Stimulated activated CD4-positive, alpha-beta T cell treated with anti-CD3 and anti-CD28 coated beads, Interleukin-12 subunit alpha, Interleukin-12 subunit beta, amount 100 ng/mL, for 4 hours (primary cell): ENCODE measurements around the gene TAS2R46.
"Not testable (repeated sequence)": the region's sequence is repeated elsewhere in the genome, so short reads cannot be mapped to it uniquely, and the experiment has no call there.

Experiments
- DNase-seq: peaks from one replicate; pipeline ENCODE4 v3.0.0-alpha.2; 2020

TAS2R46 gene, protein sequence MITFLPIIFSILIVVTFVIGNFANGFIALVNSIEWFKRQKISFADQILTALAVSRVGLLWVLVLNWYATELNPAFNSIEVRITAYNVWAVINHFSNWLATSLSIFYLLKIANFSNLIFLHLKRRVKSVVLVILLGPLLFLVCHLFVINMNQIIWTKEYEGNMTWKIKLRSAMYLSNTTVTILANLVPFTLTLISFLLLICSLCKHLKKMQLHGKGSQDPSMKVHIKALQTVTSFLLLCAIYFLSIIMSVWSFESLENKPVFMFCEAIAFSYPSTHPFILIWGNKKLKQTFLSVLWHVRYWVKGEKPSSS

DNA sequence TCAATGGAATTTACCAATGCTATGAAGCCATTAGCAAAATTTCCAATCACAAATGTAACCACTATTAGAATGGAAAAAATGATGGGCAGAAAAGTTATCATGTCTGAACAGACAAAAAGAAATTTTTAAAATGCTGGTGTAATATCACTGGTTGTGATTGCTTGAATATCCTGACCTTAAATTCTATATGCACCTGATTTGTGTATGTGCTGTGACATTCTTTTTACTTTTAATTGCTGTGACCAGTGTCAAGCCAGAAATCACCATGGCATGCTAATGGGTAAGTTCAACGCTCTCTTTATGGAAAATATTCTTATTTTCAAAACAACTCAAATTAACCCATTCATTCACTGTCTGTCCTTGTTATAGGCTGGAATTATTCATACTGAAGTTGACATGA, at the start of gene TAS2R46:
Gene TAS2R46, minus strand, starts transcription at position 101 of the 400 bp plus-strand sequence. Its CDS starts 0 bp downstream, at position 101.
- DNase-seq: not testable (repeated sequence)

DNA sequence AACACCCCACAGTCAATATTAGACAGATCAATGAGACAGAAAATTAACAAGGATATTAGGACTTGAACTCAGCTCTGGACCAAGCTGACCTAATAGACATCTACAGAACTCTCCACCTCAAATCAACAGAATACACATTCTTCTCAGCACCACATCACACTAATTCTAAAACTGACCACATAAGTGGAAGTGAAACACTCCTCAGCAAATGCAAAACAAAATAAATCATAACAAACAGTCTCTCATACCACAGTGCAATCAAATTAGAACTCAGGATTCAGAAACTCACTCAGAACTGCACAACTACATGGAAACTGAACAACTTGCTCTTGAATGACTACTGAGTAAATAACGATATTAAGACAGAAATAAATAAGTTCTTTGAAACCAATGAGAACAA, 49.1 kb upstream of the TAS2R46 start:
- not testable (repeated sequence) for DNase-seq

DNA sequence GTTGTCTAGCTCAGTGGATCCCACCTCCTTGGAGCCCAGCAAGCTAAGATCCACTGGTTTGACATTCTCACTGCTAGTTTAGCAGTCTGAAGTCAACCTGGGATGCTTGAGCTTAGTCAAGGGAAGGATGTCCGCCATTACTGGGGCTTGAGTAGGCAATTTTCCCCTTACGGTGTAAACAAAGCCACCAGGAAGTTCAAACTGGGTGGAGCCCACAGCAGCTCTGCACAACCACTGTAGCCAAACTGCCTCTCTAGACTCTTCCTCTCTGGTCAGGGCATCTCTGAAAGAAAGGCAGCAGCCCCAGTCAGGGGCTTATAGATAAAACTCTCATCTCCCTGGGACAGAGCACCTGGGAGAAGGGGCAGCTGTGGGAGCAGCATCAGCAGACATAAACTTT, 46.8 kb upstream of the TAS2R46 start:
- no peak for DNase-seq

DNA sequence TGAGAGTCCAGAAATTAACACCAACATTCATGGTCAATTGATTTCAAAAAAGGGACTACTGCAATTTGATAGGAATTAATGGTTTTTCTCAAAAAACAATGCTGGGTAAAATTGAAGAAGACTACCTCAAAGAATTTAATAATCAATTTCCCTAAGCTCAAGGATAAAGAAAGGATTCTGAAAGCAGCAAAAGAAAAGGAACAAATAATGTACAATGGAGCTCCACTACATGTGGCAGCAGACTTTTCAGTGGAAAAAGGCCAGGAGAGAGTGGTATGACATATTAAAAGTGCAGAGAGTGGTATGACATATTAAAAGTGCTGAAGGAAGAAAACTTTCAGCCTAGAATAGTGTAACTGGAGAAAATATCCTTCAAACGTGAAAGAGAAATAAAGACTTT, 45.6 kb upstream of the TAS2R46 start:
- no peak for DNase-seq

DNA sequence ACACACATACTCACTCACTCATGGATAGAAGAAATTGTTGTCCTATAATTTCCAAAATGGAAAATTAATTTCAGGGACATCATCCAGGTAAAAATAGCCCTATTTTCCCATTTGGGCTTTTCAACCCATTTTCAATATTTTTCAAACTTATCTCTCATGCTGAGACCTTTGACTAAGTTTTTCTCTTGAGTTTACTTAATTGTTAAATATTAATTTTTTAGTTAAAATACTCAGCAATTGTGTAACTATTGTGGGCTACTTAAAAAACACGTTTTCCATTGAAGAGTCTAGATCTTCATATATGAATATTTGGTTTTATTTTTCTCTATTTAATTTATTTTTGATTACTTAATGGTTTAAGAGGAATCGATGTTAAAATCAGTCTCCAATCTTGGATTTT, 44.2 kb upstream of the TAS2R46 start:
- DNase-seq: no peak

DNA sequence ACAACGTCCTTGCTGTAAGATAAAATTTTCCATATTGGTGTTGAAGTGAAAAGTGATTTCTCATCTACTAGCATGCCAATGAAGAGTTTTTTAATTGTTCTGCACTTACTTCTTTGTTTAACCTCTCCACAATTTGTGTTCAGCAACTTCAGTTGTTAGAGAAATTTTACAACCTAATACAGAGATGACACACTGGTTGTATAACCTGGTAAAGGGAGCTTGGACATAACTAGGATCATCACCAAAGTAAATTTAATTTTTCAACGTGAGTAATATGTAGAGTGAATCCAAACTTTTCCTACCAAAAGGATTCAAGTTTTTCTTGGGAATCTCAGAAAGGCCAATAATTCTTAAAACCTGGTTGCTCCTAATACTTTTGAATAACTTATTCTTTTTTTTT, 43.5 kb upstream of the TAS2R46 start:
- no peak for DNase-seq

DNA sequence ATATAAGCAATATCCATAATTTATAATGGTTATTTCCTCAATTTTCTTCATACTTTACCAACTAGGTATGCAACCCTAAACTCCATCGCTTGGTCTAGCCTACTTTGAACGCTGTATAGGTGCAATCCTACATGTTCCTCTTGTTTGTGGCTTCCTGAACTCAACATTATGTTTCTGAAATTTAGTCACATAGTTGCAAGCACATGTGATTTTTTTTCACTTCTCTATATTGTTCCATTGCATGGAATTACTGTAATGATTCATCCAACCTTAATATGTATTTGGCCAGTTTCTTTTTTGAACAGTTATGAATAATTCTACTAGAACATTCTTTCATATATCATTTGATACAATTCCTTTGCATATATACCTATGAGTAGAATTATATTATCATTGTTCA, 32.8 kb upstream of the TAS2R46 start:
- DNase-seq: not testable (repeated sequence)

DNA sequence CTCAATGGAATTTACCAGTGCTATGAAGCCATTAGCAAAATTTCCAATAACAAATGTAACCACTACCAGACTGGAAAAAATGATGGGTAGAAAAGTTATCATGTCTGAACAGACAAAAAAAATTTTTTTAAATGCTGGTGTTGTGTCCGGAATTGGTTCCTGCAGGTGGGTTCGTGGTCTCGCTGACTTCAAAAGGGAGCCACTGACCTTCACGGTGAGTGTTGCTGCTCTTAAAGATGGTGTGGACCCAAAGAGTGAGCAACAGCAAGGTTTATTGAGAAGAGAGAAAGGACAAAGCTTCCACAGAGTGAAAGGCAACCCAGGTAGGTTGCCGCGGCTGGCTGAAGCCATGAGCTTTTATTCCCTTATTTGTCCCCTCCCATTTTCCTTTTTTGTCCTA, 30.0 kb upstream of the TAS2R46 start, which contains the start of gene TAS2R43:
Gene TAS2R43, minus strand, starts transcription at position 186 of the 400 bp plus-strand sequence. Its CDS starts 84 bp downstream, at position 102.
- DNase-seq: no peak

DNA sequence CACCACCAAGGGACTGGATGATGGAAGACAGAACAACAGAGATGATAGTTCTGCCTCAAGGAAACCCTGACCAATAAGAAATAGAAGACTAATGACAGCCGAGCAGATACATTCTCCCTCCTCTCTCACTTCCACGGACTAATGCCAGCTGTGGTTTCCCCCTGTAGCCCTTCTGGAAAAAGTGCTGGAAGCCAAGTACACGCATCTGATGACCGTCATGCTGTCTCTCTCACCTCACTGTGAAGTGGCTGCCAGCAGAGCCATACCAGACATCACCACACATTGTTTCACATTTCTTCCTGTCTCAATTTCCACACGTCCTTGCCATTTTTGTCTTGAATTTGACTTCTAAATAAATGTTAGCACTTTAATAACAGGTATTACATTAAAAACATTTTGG, 27.2 kb upstream of the TAS2R46 start:
- no peak for DNase-seq

DNA sequence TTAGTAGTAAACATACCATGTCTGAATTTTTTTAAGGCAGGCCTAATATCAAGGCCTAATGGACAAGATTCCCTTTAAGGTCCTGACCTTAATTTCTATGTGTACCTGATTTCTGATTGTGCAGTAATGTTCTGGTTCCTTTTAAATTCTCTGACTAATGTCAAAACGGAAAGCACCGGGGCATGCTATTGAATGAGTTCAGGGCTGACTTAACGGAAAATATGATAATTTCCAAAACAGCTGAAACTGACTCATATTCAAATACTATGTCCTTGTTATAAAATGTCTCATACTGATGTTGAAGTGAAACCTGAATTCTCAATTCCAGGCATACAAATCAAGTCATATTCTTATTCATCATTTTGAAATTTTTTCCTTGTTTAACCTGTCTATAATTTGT, 23.3 kb upstream of the TAS2R46 start:
- no peak for DNase-seq

DNA sequence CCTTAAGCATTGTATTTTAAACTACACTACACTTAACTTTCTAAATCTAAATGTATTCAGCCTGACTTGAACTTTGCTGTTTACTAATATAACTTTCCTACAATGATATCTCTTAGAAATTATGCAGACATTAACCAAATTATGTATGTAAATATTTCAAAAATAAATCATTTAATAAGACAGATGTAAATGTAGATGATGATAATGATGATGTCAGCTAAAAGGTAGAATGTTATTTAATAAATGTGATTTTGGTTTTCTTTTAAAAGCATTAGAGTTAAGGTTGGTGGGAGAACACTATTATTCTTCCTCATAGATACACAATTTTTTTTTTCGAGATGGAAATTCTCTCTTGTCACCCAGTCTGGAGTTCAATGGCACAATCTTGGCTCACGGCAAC, 19.9 kb upstream of the TAS2R46 start:
- DNase-seq: no peak

DNA sequence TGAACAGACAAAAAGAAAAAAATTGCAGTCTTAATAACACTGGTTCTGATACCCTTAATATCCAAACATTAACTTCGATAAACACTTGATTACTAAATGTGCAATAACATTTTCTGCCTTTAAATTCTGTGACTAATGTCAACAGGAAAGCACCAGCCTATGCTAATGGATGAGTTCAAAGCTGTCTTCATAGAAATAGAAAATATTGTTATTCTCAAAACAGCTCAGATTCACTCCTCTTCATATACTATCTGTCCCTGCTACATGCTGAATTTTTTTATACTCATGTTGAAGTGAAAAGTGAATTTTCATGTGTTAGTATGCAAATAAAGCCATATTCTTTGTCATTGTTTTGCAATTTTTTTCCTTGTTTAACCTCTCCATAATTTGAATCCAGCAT, 16.2 kb upstream of the TAS2R46 start:
- DNase-seq: no peak

DNA sequence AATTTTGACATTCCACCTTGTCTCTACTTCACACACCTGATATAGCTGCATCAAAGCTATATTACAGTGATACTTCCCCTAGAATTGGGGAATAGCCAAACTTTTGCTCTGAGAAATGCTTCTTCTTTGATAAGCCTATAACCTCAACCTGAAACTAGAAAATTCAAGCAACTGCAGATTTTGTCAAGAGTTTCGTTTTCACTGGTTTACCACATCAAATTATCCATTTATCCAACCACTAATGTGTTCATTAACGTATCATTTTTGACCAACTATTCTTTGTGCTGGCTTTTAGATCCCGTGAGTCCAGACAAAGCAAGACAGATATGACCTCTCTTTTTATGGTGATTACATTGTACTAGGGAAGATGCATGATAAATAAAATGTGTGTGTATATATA, 13.5 kb upstream of the TAS2R46 start:
- no peak for DNase-seq

DNA sequence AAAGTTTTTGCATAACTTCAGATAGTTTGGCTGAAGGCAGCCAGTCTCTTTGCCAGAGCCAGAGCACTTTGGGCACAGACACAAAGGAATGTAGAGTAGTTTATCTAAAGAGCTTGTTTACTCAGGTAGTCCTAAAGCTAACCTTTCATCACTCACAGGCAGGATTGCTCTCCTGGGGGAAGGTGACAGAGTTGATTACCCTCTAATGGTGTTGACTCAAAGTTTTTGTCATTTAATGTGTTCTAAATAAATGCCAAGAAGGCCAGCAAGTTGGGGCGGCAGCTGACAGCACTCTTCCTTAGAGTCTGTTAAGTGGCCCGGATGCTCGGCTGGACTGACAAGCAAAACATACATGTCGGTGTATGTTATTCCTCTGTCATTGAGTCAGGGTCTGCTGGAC, 9.3 kb upstream of the TAS2R46 start:
- no peak for DNase-seq

DNA sequence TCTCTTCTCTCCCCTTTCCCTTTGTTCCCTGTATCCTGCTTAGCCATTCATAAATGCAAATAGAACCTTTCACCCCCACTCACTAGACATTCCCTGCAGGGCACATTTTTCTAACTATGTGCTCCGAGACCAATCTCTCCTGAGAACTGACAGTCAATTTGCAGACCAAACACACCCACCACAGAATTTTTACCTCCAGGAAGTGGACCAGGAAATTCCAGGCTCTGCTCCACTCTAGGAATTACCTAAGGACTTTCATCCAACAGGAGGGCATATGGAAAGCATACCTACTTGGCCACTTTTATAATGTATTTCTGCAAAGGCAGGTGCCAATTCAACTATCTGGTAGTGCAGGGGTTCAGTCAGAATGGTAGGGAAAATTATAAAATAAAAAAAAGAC, 8.9 kb upstream of the TAS2R46 start:
- no peak for DNase-seq

DNA sequence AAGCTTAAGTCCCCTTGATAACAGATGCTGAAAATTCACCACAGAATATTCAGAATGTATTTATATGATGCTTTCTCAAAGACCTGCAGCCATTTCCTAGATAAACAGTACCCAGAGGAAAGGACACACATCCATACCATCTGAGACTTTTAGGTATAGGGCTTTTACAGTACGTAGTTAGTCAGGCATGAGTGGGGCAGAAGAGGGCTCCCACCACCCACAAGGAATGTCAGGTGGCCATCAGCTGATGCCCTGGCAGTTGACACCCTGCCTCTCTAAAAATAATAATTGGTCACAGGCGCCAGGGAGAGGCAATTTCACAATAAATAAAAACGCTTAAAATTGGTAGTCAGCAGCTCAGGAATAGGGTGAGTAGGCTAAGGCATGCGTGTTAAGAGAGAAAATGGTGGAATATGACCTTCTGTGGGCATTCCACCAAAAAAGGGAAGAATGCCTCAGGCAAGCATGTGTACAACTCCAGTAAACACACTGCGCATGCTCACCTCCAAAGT, 7.8 kb upstream of the TAS2R46 start:
- no peak for DNase-seq

DNA sequence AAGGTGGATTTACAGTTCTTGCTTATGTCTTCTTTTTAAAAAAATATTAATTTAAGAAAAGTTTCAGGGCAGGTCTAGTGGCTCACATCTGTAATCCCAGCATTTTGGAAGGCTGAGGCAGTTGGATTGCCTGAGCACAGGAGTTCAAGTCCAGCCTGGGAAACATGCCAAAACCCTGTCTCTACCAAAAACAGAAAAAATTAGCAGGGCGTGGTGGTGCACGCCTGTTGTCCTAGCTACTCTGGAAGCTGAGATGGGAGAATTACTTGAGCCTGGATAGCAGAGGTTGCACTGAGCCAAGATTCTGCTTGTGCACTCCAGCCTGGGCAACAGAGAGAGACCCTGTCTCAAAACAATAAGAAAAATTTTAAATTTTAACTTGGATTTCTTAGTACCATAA, 5.4 kb upstream of the TAS2R46 start:
- DNase-seq: no peak

DNA sequence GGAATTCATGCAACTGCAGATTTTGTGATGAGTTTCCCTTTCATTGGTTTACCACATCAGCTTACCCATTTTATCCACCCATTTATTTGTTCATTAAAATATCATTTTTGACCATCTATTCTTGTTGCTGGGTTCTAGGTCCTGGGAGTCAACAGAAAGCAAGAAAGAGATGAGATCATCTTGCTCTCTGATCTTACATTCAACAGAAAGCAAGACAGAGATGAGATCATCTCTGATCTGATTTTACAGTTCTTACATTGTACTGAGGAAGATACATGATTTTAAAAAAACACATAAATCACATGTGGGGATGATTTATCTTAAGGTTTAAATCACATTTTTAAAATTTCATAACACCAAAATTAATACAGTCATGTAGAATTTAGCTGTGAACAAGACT, 2.3 kb downstream of the TAS2R46 start:
- DNase-seq: no peak

DNA sequence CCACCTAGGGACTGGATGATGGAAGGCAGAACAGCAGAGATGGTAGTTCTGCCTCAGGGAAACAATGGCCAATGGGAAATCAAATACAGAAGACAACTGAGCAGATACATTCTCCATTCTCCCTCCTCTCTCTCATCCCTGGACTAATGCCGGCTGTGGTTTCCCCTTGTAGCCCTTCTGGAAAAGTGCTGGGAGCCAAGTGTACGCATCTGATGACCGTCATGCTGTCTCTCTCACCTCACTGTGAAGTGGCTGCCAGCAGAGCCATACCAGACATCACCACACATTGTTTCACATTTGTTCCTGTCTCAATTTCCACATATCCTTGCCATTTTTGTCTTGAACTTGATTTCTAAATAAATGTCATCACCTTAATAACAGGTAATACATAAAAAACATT, 3.1 kb downstream of the TAS2R46 start:
- no peak for DNase-seq

DNA sequence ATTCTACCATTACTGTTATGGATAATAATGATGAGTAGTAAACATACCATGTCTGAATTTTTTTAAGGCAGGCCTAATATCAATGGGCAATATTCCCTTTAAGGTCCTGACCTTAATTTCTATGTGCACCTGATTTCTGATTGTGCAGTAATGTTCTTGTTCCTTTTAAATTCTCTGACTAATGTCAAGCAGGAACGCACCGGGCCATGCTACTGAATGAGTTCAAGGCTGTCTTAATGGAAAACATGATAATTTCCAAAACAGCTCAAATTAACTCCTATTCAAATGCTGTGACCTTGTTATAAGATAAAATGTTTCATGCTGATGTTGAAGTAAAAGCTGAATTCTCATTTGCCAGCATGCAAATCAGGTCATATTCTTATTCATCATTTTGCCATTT, 6.8 kb downstream of the TAS2R46 start:
- no peak for DNase-seq

DNA sequence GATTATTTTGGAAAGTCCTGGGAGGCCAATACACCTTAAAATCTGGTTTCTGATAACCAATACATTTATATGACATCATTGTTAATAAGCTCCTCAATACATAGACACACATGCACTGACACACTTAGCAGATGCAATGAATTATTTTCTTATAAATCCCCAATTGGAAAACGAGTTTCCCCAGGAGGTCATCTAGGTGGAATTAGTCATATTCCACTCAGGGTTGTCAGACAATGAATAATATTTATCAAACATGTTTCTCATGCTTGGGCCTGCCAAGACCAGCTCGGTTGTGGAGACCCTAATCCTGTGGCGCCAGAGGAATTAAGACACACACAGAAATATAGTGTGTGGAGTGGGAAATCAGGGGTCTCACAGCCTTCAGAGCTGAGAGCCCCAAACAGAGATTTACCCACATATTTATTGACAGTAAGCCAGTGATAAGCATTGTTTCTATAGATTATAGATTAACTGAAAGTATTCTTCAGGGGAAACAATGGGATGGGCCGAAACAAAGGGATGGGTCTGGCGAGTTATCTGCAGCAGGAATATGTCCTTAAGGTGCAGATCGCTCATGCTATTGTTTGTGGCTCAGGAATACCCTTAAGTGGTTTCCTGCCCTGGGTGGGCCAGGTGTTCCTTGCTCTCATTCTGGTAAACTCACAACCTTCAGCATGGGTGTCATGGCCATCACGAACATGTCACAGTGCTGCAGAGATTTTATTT, 12.1 kb downstream of the TAS2R46 start:
- not testable (repeated sequence) for DNase-seq

DNA sequence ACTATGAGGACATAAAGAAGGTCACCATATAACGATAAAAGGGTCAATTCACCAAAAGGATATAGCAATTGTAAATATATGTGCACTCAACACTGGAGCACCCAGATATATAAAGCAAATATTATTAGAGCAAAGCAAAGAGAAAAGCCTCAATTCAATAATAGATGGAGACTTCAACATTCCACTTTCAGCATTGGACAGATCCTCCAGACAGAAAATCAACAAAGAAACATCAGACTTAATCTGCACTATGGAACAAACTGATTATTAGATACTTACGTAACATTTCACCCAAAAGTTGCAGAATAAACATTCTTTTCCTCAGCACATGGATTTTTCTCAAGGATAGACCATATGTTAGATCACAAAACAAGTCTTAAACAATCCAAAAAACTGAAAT, 20.7 kb downstream of the TAS2R46 start:
- not testable (repeated sequence) for DNase-seq

DNA sequence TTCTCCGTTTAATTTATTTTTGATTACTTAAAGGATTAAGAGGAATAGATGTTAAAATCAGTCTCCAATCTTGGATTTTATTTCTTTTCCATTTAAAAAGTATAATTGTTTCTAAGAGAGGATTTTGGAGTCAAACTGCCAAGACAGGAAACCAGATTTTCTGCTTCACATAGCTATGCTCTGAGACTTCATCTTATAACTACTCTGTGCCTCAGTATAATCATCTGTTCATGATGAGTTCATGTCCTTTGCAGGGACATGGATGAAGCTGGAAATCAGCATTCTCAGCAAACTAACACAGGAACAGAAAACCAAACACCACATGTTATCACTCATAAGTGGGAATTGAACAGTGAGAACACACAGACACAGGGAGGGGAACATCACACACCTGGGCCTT, 21.9 kb downstream of the TAS2R46 start:
- DNase-seq: no peak

DNA sequence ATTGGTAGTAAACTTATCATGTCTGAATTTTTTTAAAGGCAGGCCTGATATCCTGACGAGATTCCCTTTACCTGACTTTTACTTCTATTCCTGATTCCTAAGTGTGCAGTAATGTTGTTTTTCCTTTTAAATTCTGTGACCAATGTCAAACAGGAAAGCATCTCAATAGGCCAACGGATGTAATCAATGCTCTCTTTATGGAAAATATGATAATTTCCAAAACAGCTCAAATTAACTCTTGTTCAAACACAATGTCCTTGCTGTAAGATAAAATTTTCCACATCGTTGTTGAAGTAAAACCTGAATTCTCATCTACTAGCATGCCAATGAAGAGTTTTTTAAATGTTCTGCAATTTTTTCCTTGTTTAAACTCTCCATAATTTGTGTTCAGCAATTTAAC, 22.9 kb downstream of the TAS2R46 start:
- DNase-seq: no peak
